T-helper 1 cell treated with Interleukin-12 subunit alpha and Interleukin-12 subunit beta and Interleukin-4 antibody, amounts not matched to agents 30 ng/mL and 1 ng/mL, for 36 hours (primary cell): ENCODE results near the gene MCOLN1. TPM values are rescaled to one million over a fixed set of nuclear protein-coding genes. Genes with fewer than 3 reads are reported as not detected.

Source experiments
- intact Hi-C: fragments of 100-400 bp; cut with micrococcal nuclease; formaldehyde crosslinking; loops from one replicate; pipeline ENCODE4 v1.15.1; 2024
- total RNA-seq: library from RNA; stranded (reverse); gene quantifications from 2 replicates; pipeline ENCODE4 v1.2.3, GENCODE V29; 2022

MCOLN1 gene
- 15.8 and 18.4 TPM in 2 replicates for total RNA-seq

- intact Hi-C loops = loop anchor here (1.0 to 5.0 kb wide), 4 partner anchors 12 to 127 kb away; partner anchors contain the start of genes PET100, PEX11G and XAB2
These were observed at the start of gene MCOLN1 for GRCh38 chr19:7522072-7522922. Gene MCOLN1, plus strand, starts transcription at chr19:7522624. Its CDS starts 127 bp downstream, at chr19:7522751.

GRCh38 chr19:7475665-7476064, 46.8 kb upstream of the MCOLN1 start:
- intact Hi-C loops = no loop called here

- intact Hi-C loops = no loop called here
These were observed 46.2 kb upstream of the MCOLN1 start for GRCh38 chr19:7476241-7476640.

GRCh38 chr19:7476777-7477494, 45.5 kb upstream of the MCOLN1 start:
- intact Hi-C loops = no loop called here

GRCh38 chr19:7477758-7478157, 44.7 kb upstream of the MCOLN1 start:
- intact Hi-C loops = no loop called here

GRCh38 chr19:7478173-7478842, 44.1 kb upstream of the MCOLN1 start:
- intact Hi-C loops = no loop called here

- intact Hi-C loops = no loop called here
These were observed 43.6 kb upstream of the MCOLN1 start for GRCh38 chr19:7478843-7479227.

- intact Hi-C loops = no loop called here
These were observed 42.0 kb upstream of the MCOLN1 start for GRCh38 chr19:7480222-7480969.

- intact Hi-C loops = no loop called here
These were observed 41.5 kb upstream of the MCOLN1 start for GRCh38 chr19:7480970-7481255.

GRCh38 chr19:7482584-7483439, 39.6 kb upstream of the MCOLN1 start:
- intact Hi-C loops = no loop called here

- intact Hi-C loops = no loop called here
These were observed 38.7 kb upstream of the MCOLN1 start for GRCh38 chr19:7483720-7484201.

- intact Hi-C loops = loop anchor here (5.0 kb wide), 1 partner anchor 35 kb away; the partner anchor contains the start of gene MCOLN1
These were observed 35.5 kb upstream of the MCOLN1 start for GRCh38 chr19:7486923-7487322.

- intact Hi-C loops = loop anchor here (1.0 to 5.0 kb wide), 2 partner anchors 33 to 46 kb away; partner anchors contain the start of genes MCOLN1 and PNPLA6
These were observed 33.6 kb upstream of the MCOLN1 start, which contains the start of gene PEX11G for GRCh38 chr19:7488736-7489353. Gene PEX11G, minus strand, starts transcription at chr19:7489035. Its CDS starts 25 bp downstream, at chr19:7489010.

- intact Hi-C loops = loop anchor here (1.0 to 5.0 kb wide), 2 partner anchors 33 to 46 kb away; partner anchors contain the start of genes MCOLN1 and PNPLA6
These were observed 32.8 kb upstream of the MCOLN1 start for GRCh38 chr19:7489609-7490044.

GRCh38 chr19:7492142-7492541, 30.3 kb upstream of the MCOLN1 start:
- intact Hi-C loops = no loop called here

- intact Hi-C loops = no loop called here
These were observed 29.9 kb upstream of the MCOLN1 start for GRCh38 chr19:7492558-7492957.

- intact Hi-C loops = no loop called here
These were observed 27.9 kb upstream of the MCOLN1 start for GRCh38 chr19:7494416-7495098.

GRCh38 chr19:7497292-7497691, 25.1 kb upstream of the MCOLN1 start:
- intact Hi-C loops = no loop called here
